ENCODE results near the gene DGKQ.

DNA sequence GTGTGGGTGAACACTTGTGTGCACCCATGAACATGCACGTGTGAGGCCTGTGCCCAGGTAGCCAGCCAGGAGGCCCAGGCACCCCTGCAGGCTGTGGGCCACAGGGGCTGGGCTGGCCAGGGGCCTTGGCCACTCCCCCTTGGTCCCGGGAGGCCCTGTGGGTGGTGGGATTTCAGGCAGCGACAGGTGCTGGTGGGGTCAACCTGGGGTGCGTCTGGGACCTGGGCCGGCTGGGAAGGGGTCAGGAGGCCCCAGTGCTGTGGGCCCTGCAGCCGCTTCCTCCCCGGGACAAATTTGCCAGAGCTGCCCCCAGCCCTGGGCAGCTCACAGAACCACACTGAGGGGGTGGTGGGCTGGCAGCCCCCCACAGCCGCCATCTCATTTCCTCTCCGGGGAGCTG is 46.0 kb upstream of the DGKQ start:
- no peak for TF ChIP-seq CTCF (IDR thresholded peaks at IDR 0.05)
- TF ChIP-seq POLR2AphosphoS5 (IDR thresholded peaks at IDR 0.05): no peak

Data from transverse colon (tissue), 4 donors.